ENCODE measurements around the gene CPNE5.
A peak's percentile ranks its signal among the peaks of the same experiment; 100 is the strongest.

CPNE5 gene

GRCh38 chr6:36753671-36754405, 85.4 kb downstream of the CPNE5 start:
- no peaks in the 10 kb centered on the region for H3K9me3 ChIP-seq (ENCODE audit: severe bottlenecking)
- H3K36me3 ChIP-seq (ENCODE audit: low read depth): no peaks in the 10 kb centered on the region
- no peaks in the 10 kb centered on the region for H3K27me3 ChIP-seq (ENCODE audit: insufficient read depth, poor library complexity, severe bottlenecking)
- DNase-seq (ENCODE audit: low spot score): no peak
- no peak for TF ChIP-seq CTCF (IDR thresholded peaks at IDR 0.05; ENCODE audit: poor library complexity, severe bottlenecking)
- ATAC-seq (ENCODE audit: low read depth): no peak
- H3K27ac ChIP-seq (ENCODE audit: poor library complexity, severe bottlenecking): no peak overlapping the region
- H3K4me1 ChIP-seq (ENCODE audit: insufficient read depth, poor library complexity, severe bottlenecking): peaks cover 20% of the 10 kb centered on the region
- H3K4me3 ChIP-seq (ENCODE audit: severe bottlenecking): no peak overlapping the region

GRCh38 chr6:36752886-36753506, 86.2 kb downstream of the CPNE5 start:
- ATAC-seq (ENCODE audit: low read depth) (no peak), DNase-seq (ENCODE audit: low spot score) (no peak)
- Histone ChIP-seq H3K9me3 (ENCODE audit: severe bottlenecking) (peaks cover 2% of the 10 kb centered on the region), H3K27me3 (ENCODE audit: insufficient read depth, poor library complexity, severe bottlenecking) (no peaks in the 10 kb centered on the region), H3K4me1 (ENCODE audit: insufficient read depth, poor library complexity, severe bottlenecking) (peaks cover 20% of the 10 kb centered on the region), H3K27ac (ENCODE audit: poor library complexity, severe bottlenecking) (no peak overlapping the region), H3K36me3 (ENCODE audit: low read depth) (no peaks in the 10 kb centered on the region), H3K4me3 (ENCODE audit: severe bottlenecking) (no peak overlapping the region)
- no peak for TF ChIP-seq CTCF (IDR thresholded peaks at IDR 0.05; ENCODE audit: poor library complexity, severe bottlenecking)

- Histone ChIP-seq H3K27me3 (ENCODE audit: insufficient read depth, poor library complexity, severe bottlenecking) (no peaks in the 10 kb centered on the region), H3K4me3 (ENCODE audit: severe bottlenecking) (no peak overlapping the region), H3K9me3 (ENCODE audit: severe bottlenecking) (peaks cover 2% of the 10 kb centered on the region), H3K27ac (ENCODE audit: poor library complexity, severe bottlenecking) (no peak overlapping the region), H3K36me3 (ENCODE audit: low read depth) (no peaks in the 10 kb centered on the region), H3K4me1 (ENCODE audit: insufficient read depth, poor library complexity, severe bottlenecking) (peaks cover 20% of the 10 kb centered on the region)
- no peak for DNase-seq (ENCODE audit: low spot score)
- ATAC-seq (ENCODE audit: low read depth): peak; percentile 72
- no peak for TF ChIP-seq CTCF (IDR thresholded peaks at IDR 0.05; ENCODE audit: poor library complexity, severe bottlenecking)
Observed at GRCh38 chr6:36752187-36752885, 86.9 kb downstream of the CPNE5 start.

GRCh38 chr6:36751833-36752186, 87.4 kb downstream of the CPNE5 start:
- ATAC-seq (ENCODE audit: low read depth) (no peak), DNase-seq (ENCODE audit: low spot score) (no peak)
- TF ChIP-seq CTCF (IDR thresholded peaks at IDR 0.05; ENCODE audit: poor library complexity, severe bottlenecking): no peak
- Histone ChIP-seq H3K27ac (ENCODE audit: poor library complexity, severe bottlenecking) (no peak overlapping the region), H3K4me3 (ENCODE audit: severe bottlenecking) (no peak overlapping the region), H3K9me3 (ENCODE audit: severe bottlenecking) (peaks cover 2% of the 10 kb centered on the region), H3K27me3 (ENCODE audit: insufficient read depth, poor library complexity, severe bottlenecking) (no peaks in the 10 kb centered on the region), H3K4me1 (ENCODE audit: insufficient read depth, poor library complexity, severe bottlenecking) (peaks cover 20% of the 10 kb centered on the region), H3K36me3 (ENCODE audit: low read depth) (no peaks in the 10 kb centered on the region)

Measured in RWPE2 (cell line).